ENCODE measurements around the gene ZNG1A.
"Not testable (repeated sequence)": the region's sequence is repeated elsewhere in the genome, so short reads cannot be mapped to it uniquely, and the experiment has no call there.

The ZNG1A gene

DNA sequence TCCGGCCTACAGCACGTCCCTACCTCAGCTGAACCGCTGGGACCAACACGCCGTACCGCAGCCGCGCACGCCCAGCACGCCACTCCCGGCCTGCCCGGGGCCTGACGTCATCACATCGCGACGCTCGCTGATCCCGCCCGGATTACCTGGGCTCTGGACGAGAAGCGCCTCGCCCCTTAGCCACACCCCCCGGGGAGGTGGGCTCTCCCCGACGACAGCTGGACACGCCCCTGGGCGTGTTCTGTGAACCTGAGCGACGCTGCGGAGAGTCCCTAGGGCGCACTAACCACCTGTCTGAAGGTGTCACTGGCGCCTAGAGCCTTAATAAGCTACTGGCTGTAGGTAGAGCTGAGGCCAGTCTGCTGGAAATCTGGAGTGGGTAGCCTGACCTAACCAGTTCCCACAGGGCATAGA, at the start of gene ZNG1A:
ZNG1A (minus strand) TSS at position 87 of the 414 bp plus-strand sequence. CDS start 87 bp downstream, outside the sequence.
- TF ChIP-seq GATA2, GATA3 (IDR thresholded peaks at IDR 0.05; ENCODE audit: low read depth, low read length): not testable (repeated sequence)

DNA sequence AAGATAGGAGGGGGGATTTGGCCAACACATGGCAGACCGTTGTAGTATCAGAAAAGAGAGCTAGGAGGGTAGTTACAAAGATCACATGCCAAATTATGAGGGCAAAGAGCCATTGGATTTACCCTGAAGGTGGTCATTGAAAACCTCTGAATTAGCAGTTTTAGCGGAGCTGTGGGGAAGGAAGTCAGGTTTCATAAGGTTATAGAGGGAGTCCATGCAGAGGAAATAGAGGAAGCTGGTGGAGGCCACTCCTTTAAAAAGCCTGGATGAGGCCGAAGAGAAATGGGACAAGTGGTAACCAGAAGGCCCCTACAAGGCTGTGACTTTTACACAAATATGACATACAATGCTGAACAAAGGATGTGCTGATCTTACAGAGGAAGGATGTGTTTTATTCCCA, 49.0 kb upstream of the ZNG1A start:
- TF ChIP-seq GATA3 (IDR thresholded peaks at IDR 0.05; ENCODE audit: low read depth, low read length) (no peak), GATA2 (IDR thresholded peaks at IDR 0.05; ENCODE audit: low read depth, low read length) (no peak)

DNA sequence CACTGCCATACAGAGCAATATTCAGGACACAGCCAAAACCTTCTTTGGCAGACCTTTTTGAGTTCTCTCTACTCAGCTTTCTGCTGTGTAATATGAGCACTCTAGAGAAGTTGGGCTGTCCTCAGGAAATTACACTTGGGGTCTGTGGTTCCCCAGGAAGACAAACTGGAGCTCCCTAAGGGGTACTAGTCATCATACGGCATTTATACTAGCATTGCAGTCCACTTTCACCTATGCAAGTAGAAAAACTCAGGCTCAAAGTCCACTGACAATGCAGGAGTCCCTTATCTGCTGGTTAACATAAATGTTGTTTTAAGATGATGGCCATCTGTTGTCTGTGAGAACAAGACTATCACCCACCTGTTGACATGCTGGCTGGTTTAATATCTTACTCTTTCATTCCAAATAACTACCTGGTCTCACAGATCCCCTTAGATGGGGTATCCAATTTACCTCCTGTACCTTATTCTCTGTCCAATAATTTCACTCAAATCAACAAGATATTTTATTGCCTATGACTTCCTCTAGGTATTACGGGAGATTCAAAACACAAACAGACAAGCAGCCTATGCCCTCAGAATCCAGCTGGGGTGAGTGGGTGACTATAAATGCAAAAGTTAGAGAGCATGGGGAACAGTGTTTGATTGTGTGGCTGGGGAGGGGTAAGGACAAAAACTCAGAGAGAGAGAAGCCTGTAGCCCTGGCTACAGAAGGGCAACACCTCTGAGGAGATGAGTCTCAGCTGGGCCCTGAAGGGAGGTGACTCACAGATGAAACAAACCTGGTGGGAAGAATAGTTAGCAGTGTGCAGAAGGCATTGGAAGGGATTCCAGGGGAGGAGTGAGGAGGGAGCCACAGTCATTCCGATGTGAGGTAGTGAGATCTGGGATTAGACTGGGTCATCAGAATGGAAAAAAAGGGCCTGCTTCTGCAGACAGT, 46.0 kb upstream of the ZNG1A start:
- TF ChIP-seq GATA3 (IDR thresholded peaks at IDR 0.05; ENCODE audit: low read depth, low read length) (no peak), GATA2 (IDR thresholded peaks at IDR 0.05; ENCODE audit: low read depth, low read length) (no peak)

DNA sequence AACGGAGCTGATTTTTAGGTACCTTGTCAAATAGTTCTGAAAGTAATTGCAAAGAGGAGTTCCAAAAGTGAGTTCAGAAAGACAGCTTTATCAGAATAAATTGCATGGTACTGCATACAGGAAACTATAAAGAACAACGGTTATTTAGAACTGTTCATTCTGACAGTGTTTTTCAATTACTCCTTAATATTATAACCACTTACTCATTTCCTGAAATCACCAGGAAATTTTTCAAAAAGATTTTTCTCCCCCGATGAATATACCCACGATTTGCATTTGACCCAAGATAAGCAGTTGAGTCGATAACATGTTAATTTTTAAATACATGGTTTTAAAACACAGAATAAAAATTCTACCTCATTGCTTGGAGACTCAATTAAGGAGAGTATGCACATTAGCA, 45.2 kb upstream of the ZNG1A start:
- TF ChIP-seq GATA3 (IDR thresholded peaks at IDR 0.05; ENCODE audit: low read depth, low read length), result no peak
- TF ChIP-seq GATA2 (IDR thresholded peaks at IDR 0.05; ENCODE audit: low read depth, low read length), result no peak

DNA sequence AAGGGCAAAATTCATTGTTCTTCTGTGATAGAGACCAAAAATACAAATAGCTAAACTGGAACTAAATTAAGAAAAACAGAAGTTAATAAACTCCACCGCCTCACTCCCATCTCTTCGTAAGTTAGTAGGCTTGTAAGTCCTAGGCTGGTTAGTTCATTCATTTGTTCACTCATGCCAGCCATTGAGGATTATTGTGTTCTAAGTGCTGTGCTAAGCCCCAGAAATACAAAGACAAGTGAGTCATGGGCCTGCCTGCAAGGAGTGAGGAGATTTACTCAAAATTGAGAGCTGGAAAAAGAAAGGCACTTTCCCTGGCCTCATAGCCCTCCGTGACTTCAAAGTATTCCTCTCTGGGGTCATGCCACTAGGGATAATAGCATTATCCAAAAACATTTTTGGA, 44.3 kb upstream of the ZNG1A start:
- TF ChIP-seq GATA2 (IDR thresholded peaks at IDR 0.05; ENCODE audit: low read depth, low read length), result no peak
- no peak for TF ChIP-seq GATA3 (IDR thresholded peaks at IDR 0.05; ENCODE audit: low read depth, low read length)

DNA sequence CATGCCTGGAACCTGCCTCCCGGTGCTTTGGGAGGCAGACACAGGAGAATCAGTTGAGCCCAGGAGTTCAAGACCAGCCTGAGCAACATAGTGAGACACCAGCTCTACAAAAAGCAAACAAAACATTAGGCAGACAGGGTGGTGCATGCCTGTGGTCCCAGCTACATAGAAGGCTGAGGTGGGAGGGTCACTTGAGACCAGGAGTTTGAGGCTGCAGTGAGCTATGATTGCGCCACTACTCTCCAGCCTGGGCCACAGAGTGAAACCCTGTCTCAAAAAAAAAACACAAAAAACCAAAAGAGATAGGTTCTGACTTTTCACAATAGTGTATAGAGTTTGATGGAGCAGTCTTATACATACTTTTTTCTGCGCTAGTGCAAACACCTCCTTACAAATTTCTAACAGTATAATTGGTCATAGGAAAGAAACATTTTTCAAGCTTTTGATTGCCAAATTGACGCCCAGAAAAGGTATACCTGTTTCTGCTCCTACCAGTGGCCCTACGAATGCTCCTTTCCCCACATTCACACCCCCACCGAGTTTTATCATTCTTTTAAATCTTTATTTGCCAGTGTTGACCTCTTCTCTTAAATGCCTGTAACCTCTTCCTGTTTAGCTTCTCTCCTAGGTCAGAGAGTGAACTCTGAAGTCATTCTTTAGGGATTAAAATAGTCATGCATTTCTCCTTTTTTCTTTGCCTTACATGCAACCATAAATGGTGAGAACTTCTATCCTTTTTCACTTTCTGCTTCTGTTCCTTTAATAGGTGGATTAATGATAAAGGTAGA, 43.3 kb upstream of the ZNG1A start:
- no peak for TF ChIP-seq GATA2 (IDR thresholded peaks at IDR 0.05; ENCODE audit: low read depth, low read length)
- no peak for TF ChIP-seq GATA3 (IDR thresholded peaks at IDR 0.05; ENCODE audit: low read depth, low read length)

DNA sequence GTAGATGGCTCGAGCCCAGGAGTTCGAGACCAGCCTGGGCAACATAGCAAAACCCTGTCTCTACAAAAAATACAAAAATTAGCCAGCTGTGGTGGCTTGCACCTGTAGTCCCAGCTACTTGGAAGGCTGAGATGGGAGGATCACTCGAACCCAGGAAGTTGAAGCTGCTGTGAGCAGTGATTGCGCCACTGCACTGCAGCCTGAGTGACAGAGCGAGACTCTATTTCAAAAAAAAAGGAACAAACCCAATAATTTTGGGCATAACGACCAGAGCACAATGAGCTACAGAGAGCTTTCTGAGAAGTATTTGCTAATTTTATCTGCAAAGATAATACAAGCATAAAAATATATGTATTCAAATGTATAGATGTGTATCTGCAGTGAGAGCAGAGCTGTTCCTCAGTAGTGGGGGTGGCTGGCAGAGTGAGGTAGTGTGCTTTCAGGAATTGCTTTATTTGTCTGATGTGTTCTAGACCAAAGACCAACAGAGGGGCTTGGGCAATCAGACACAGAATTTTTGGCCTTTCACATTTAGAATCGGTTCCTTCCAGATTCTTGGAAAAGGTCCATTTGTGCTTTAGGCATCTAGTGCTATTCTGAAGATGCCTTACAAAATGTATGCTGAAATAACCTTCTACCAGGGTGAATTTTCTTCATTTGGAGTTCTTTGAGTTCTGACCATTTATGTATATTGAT, 41.0 kb upstream of the ZNG1A start:
- TF ChIP-seq GATA3 (IDR thresholded peaks at IDR 0.05; ENCODE audit: low read depth, low read length), result no peak
- no peak for TF ChIP-seq GATA2 (IDR thresholded peaks at IDR 0.05; ENCODE audit: low read depth, low read length)

DNA sequence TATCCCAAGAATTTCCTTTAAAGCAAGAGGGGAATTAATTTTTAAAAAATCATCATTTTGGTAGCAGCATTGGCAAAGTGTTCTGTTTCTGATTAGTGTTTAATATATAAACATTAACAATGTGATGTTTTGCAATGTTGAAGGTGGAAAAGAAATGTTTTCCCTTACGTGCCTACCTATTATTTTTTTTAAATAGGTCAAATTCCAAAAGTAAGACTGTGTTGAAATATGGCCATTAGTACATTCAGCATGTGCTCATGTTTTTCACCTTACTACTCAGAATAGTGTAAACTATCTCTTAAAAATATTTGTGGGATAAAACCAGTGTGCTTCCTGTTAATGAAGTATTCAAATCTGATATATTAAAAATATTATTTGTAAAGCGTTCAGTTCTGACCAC, 39.1 kb upstream of the ZNG1A start:
- TF ChIP-seq GATA2 (IDR thresholded peaks at IDR 0.05; ENCODE audit: low read depth, low read length), result no peak
- TF ChIP-seq GATA3 (IDR thresholded peaks at IDR 0.05; ENCODE audit: low read depth, low read length), result no peak

DNA sequence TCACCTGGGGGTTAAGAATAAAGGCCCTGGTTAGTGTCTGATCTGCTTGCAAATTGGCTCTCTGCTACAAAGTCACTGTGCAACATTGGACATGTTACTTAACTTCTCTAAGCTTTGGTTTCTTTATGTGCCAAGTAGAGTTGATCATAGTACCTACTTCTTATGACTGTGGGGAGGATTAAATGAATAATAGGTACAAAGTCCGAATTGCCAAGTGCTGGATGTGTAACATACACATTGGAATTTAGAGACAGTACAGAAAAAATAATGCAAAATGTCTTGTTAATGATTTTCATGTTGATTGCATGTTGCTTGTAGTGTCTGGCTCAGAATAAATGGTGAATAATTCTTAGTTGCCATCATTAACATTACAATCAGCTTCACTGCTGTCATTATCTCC, 38.0 kb upstream of the ZNG1A start:
- TF ChIP-seq GATA2 (IDR thresholded peaks at IDR 0.05; ENCODE audit: low read depth, low read length) (no peak), GATA3 (IDR thresholded peaks at IDR 0.05; ENCODE audit: low read depth, low read length) (no peak)

DNA sequence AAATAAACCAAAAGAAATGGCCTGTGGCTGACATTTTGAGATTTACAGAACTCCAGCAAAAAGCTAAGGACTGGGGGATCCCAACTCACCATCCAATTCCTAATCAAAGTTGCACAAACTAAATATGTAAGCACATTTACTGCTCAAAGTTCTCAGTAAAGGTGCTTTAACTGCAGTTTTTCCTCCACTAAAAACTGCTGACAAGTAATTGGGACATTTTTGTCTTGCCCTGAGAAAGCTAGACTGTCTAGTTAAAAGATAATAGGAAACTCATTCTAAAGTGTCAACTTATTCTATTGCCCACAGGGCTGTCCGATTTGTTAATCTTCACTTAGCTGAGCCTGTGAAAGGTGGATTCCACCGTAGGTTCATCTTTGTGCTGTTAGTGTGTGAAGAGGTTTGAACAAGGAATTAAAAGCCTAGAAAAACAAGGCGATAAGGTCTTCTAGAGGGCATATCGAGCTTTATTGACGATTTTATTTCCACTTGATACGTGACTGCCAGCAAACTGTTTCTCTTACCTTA, 36.8 kb upstream of the ZNG1A start:
- TF ChIP-seq GATA3 (IDR thresholded peaks at IDR 0.05; ENCODE audit: low read depth, low read length) (no peak), GATA2 (IDR thresholded peaks at IDR 0.05; ENCODE audit: low read depth, low read length) (no peak)

DNA sequence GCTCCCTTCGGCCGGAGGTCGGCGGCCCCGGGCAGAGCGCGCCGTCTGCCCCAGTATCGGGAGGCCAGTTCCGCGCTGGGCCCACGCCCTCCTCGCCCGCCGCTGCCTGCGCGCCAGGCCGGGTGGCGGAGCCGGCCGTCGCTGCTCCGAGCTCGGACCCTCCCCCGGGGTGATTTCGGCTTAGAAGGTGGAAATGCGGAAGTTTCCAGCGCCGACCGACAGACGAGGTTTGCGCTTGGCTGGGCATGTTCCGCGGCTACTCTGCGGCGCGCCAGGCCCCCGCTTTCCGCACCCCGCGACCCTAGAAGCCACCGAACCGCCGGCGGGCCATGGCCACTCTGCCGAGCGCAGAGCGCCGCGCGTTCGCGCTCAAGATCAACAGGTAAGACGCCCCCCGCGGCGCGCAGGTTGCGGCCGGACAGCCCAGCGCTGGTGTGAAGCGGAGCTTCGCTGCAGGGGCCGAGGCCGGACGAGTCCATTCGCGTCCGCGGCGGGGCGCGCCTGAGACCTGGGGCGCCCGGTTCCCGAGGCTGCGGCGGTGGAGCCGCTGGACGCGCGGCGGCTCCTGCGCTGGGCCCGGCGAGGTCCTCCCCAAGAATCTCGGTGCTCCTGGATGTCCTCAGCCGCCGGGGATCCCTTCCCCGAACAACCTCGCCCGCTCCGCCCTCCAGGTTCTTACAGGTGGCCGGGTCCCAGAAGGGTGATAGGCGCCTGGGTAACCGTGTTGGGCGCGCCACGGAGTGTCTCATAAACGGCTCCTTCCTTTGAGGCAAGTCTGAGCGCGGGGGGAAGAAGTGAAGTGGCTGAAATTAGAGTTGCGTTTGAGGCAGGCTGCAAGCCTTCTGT, 36.0 kb upstream of the ZNG1A start, which contains the start of gene DOCK8:
DOCK8 (plus strand) TSS at position 218 of the 846 bp plus-strand sequence; CDS start at position 330, 112 bp downstream.
- TF ChIP-seq GATA2 (IDR thresholded peaks at IDR 0.05; ENCODE audit: low read depth, low read length), result no peak

DNA sequence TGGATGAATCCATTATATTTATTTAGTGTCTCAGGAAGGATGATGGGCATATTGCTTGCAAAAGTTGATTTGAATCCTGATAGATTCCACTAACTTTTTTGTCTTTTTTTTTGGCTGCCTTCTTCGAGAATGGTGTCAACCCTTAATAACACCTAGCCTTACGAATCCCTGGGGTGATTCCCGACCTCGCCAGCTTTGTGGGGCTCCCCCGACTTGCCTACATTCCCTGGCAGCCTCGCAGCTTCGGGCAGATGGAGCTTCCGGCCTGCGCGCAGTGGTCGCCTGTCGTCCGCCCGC, 35.4 kb upstream of the ZNG1A start:
- TF ChIP-seq GATA3 (IDR thresholded peaks at IDR 0.05; ENCODE audit: low read depth, low read length) (no peak), GATA2 (IDR thresholded peaks at IDR 0.05; ENCODE audit: low read depth, low read length) (no peak)

DNA sequence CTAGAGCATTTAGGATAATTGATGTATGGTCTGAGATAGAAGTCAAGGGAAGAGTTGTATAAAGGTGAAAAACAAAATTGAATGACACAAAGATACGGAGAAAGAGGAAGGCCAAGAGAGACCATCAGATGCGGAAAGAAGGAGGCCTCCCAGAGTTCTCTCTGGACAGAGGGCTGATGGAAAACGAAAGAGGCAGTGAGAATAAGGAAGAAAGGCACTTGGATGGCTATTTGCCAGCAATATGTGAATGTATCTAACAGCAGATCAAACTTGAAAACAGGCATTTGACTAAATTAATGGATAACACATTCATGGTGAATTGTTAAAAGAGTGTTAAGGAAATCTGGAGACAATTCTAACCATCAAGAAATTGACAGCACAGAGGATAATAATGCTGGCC, 33.4 kb upstream of the ZNG1A start:
- TF ChIP-seq GATA3 (IDR thresholded peaks at IDR 0.05; ENCODE audit: low read depth, low read length) (no peak), GATA2 (IDR thresholded peaks at IDR 0.05; ENCODE audit: low read depth, low read length) (no peak)

All from SH-SY5Y (cell line).